Measurements from ENCODE around the gene UCP2.

The UCP2 gene, protein sequence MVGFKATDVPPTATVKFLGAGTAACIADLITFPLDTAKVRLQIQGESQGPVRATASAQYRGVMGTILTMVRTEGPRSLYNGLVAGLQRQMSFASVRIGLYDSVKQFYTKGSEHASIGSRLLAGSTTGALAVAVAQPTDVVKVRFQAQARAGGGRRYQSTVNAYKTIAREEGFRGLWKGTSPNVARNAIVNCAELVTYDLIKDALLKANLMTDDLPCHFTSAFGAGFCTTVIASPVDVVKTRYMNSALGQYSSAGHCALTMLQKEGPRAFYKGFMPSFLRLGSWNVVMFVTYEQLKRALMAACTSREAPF

GRCh38 chr11:73982595-73982989, at the start of gene UCP2:
Gene UCP2 (minus strand): TSS chr11:73982843. CDS start chr11:73978378, 4,465 bp downstream.
- peak; percentile 83 for DNase-seq

- no peak for DNase-seq
These were observed 48.4 kb upstream of the UCP2 start for GRCh38 chr11:74030723-74031676.

DNA sequence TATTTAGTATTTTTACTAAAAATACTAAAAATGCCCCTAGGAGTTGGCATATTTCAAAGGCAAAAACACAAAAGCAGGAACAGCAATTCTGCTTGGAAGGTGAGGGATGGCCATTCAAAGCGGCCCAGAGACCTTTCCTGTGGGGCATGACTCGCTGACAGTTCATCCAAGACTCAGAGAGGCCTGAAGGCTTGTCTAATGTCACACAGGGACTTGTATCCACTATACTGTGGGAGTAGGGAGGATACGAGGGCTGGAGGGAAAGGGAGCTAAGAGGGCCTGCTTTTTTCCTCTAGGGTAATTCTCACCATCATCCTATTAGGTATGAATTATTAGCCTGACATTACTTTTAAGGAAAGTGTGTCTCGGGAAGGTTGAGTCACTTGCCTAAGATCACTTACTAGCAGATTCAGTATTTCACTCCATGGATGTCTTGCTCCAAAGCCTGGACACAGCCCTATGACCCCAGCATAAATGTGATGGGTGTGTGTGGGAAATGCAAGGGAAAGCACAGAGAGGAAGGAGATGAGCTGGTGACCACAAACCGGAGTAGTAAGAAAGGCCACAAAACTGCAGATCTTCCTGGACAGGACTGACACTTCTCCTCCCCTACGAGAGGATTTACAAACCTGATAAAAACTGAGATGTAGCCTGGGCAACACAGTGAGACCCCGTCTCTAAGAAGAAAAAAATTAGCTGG, 43.0 kb upstream of the UCP2 start:
- no peak for DNase-seq

DNA sequence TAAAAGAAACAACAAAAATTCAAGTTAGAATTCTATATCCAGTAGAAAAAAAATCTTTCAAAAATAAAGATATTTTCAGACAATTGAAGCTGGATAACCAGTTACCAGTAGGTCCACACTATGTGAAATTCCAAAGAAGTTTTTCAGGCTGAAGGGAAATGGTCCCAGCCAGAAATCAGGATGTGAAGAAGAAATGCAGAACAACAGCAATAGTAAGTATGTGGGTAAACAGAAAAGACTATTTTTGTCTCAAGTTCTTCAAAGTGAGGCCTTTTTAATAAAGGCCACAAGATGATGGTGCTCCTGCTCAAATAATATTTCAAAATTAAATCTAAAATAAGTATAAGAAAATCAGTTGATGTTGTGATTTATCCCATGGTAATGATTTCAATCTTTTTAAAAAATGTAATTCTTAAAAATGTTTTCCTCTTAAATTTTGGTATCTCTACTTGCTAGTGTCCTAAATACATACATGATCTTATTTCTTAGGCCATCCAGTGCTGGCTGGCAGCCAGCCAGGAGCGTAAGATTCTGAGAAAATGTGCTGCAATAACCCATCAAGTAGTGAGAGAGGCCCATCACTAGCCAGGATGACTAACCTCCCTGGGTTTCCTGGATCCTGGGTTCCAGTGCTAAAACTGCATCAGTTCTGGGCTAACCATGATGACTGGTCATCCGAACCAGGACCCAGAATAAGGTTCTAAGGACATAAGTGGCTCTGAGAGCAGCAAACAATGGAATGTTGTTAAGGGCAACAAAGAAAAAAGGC, 41.8 kb upstream of the UCP2 start:
- peak; percentile 33 for DNase-seq

DNA sequence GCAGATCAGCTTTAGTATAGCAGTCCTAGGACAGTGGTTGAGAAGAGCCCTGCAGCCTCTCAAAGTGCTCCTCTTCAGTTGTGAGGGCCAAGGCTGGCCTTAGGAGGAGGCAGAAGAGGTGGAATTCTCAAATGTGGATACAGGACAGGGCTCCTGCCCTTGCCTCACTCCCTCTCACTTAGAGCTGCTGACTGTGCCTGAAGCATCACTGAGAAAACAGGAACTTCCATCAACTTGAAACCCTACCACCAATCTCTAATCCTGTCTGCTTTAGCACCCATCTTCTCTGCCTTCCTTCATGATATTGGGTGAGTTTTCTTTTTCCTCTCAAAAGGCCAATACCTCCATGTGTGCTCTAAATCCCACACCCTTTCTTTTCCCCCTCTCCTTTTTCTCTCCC, 40.6 kb upstream of the UCP2 start:
- DNase-seq: no peak

DNA sequence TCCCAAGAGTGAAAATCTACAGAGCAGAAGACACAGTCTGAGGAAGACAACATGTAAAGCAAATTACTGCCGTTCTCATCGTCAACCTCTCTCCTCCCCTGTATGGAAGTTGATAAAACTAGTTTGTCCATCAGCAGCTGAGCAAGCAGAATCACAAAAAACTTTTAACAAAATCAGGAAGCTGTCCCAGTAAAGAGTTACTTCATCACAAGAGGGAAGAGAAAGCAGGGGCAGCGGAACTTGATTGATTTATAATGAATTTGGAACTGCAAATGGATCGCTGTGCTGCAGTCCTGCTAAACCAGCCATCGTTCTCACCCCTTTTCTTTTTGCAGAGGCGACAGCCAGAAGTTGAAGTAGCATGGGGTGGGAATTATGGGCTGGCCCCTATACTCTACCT, 39.9 kb upstream of the UCP2 start:
- DNase-seq: no peak

GRCh38 chr11:74021998-74022397, 39.4 kb upstream of the UCP2 start:
- DNase-seq: no peak

DNA sequence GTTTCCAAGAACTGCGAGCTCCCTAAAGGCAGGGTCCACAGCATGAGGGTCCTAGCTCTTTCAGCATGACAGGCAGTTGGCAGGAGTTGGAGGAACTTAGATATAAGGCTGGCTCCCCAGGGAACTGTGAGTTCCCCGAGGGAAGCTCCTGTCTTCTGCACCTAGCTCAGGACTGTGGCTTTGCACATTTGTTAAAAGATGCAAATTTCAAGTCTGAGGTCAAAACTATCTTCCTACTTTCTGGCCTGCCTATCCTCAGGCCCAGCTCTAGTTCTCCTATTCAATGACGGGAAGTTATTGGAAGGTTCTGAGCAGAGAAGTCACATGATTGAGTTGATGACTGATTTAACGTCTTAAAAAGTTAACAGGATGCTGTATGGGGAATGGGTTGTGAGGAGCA, 37.9 kb upstream of the UCP2 start:
- no peak for DNase-seq

DNA sequence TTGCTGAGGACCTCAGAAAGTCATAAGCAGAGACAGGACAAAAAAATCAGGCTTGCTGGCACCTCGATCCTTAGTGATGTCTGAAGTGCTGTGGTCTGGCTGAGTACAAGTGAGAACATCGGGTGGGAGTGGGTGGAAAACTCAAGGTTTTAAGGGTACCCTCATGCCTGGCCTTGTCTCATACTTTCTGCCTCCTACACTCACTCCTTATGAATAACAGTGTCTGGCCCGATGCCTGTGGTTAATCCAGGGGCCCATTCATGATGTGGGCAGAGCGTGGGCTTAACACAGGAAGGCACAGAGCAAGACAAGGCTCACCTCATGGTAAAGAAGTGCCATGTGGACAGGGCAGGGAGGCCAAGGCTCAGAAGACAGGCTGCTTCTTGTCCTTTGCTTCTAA, 37.2 kb upstream of the UCP2 start:
- DNase-seq: peak; percentile 81

DNA sequence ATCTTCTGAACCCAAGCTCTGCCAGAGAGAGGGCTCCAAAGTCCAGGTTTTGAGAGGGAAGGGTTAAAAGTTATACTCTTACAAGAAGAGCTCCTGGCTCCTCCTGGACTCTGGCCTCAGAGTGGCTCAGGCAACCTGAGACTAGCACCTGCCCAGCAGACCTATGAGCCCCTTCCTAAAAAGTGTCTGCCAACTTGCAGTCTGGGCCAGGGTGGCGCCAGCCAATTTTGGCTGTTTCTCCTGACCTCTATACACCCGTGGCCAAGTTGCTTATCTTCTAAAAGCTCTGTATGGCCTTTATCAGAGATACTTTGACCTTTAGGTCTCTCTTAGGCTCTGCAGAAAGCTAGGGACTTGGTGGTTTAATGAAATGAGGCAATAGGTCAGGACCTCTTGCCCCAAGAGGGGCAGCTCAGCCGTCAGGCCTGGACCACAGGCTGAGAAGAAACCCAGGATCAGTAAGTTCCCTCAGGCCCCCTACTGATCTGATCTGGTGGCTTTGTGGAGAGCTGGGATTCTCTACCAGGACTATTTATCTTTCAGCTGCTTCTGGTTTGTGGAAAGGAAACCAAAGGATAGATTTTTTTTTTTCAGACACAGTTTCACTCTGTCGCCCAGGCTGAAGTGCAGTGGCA, 36.6 kb upstream of the UCP2 start:
- no peak for DNase-seq

GRCh38 chr11:74018331-74019005, 35.8 kb upstream of the UCP2 start:
- DNase-seq: no peak

DNA sequence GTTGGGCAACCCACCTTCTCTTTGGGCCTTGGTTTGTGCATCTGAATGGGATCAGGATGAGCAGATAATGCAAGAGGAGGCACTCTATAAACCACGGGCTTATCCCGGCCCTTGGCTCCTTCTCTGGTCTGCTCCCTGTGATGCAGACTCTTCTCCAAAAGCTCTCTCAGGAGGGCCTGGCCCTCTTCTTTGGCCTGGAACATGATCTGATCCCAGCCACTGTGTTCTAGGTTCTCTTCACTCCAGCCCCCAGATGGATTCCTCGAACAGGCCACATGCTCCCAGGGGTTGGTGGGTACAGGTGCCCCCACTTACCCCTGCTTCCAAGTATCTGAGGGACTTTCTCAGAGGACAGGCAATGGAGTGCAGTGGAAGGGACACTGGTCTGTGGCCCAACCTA, 35.0 kb upstream of the UCP2 start:
- no peak for DNase-seq

DNA sequence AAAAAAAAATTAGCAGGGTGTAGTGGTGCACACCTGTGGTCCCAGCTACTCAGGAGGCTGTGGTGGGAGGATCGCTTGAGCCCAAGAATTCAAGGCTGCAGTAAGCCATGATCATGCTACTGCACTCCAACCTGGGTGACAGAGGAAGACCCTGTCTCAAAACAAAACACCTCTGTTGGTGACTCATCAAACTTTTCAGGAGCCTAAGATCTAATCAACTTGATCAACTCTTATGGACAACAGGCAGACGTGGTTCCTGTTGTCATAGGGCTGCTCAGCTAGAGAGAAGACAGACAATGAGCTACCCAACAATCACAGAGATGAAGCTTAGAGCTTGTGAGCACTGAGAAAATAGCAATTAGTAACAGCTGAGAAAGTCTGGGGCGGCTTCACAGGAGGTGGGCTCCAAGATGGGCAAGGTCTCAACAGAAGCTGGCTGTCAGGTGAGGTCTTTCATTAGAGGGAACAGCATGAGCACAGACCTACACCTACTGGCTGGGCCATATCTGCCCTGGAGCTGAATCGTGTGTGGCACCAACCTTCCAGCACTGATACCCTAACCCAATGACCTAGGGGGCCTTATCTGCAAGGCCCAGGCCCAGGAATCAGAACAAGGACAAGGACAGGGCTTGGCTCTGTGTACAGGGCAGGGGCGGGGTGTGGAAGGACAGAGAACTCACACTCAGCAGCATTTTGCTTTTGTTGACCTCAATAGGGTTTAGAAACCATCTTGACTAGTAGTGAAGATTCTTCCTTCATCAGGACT, 33.5 kb upstream of the UCP2 start:
- no peak for DNase-seq

GRCh38 chr11:74014880-74015279, 32.2 kb upstream of the UCP2 start:
- no peak for DNase-seq

DNA sequence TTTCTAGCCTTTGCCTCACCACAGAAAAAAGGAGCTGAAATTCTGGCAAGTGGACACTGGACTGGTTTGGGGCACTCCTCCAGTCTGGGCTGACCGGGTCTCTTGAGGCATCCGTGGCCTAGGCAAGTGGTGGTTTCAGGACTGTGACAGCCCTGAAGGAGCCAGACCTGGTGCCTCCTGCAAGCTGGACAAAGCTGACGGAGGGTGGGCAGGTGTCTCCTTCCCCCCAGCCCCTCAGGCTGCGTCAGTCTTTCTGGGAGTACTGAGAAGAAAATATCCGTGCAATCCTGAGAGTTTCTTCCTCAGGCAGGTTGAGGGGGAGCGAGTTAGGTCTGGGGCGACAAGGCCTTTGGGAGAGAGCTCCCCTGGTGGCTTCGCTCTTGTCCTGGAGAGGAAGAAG, 30.5 kb upstream of the UCP2 start:
- no peak for DNase-seq

- DNase-seq: no peak
These were observed 29.6 kb upstream of the UCP2 start for GRCh38 chr11:74012074-74012809.

- DNase-seq: peak; percentile 65
These were observed 28.9 kb upstream of the UCP2 start for GRCh38 chr11:74011360-74012073.

- no peak for DNase-seq
These were observed 28.0 kb upstream of the UCP2 start for GRCh38 chr11:74010306-74011300.
